ENCODE results near the gene HLA-DRB1. TPM values are rescaled to one million over a fixed set of nuclear protein-coding genes. Genes with fewer than 3 reads are reported as not detected.

Gene HLA-DRB1
- total and polyA plus RNA-seq, 2 experiments from 2014 or later = 0.38 to 1.5 TPM

GRCh38 chr6:32554116-32554965, 35.3 kb downstream of the HLA-DRB1 start (continued):
- TF ChIP-seq REST (IDR thresholded peaks at IDR 0.05; ENCODE audit: unreplicated experiment) = no peak
- TF ChIP-seq POLR2AphosphoS5 (IDR thresholded peaks at IDR 0.05; ENCODE audit: low read depth) = no peak
- TF ChIP-seq CTCF (conservative IDR thresholded peaks at IDR 0.05; ENCODE audit: low read depth in 2 of 2) = no peak
- no peak for TF ChIP-seq NANOG (IDR thresholded peaks at IDR 0.05; ENCODE audit: borderline replicate concordance)
- no peak for TF ChIP-seq ETS1 (IDR thresholded peaks at IDR 0.05)
- TF ChIP-seq CREB1 (CRISPR knock-in tag; IDR thresholded peaks at IDR 0.05; ENCODE audit: low read depth) = no peak
- TF ChIP-seq ZNF331 (CRISPR knock-in tag; IDR thresholded peaks at IDR 0.05; ENCODE audit: low read depth) = no peak

- Histone ChIP-seq H3K79me2 (replicated peaks; ENCODE audit: insufficient read depth) (no peaks in the 10 kb centered on the region), H3K4me3 (no peak overlapping the region), H3K27me3 (ENCODE audit: insufficient read depth) (no peaks in the 10 kb centered on the region), H3K9me2 (ENCODE audit: insufficient read depth) (no peaks in the 10 kb centered on the region), H3K36me3 (ENCODE audit: insufficient read depth) (no peaks in the 10 kb centered on the region), H3K4me1 (ENCODE audit: insufficient read depth) (no peaks in the 10 kb centered on the region), H3F3A (replicated peaks; ENCODE audit: low read depth) (no peaks in the 10 kb centered on the region), H3K27ac (ENCODE audit: low read depth) (no peak overlapping the region), H4K20me1 (replicated peaks; ENCODE audit: insufficient read depth) (no peaks in the 10 kb centered on the region), H3K4me2 (no peak overlapping the region), H2AFZ (no peak overlapping the region)
- Mint-ChIP-seq H3K4me3 (no peak overlapping the region), H3K27me3 (ENCODE audit: insufficient read depth, low read depth, poor library complexity) (peaks cover 4% of the 10 kb centered on the region), H3K36me3 (ENCODE audit: low read depth) (no peaks in the 10 kb centered on the region), H3K9me3 (no peaks in the 10 kb centered on the region), H3K27ac (no peak overlapping the region), H3K4me1 (peaks cover 12% of the 10 kb centered on the region)
- no peak for DNase-seq (ENCODE audit: low spot score)
- ATAC-seq = no peak
- TF ChIP-seq NANOG (IDR thresholded peaks at IDR 0.05; ENCODE audit: borderline replicate concordance) = no peak
- TF ChIP-seq ZNF331 (CRISPR knock-in tag; IDR thresholded peaks at IDR 0.05; ENCODE audit: low read depth) = no peak
- no peak for TF ChIP-seq STAT1 (IDR thresholded peaks at IDR 0.05; ENCODE audit: unreplicated experiment)
- TF ChIP-seq ZNF114 (CRISPR knock-in tag; IDR thresholded peaks at IDR 0.05) = no peak
- TF ChIP-seq REST (IDR thresholded peaks at IDR 0.05; ENCODE audit: unreplicated experiment) = no peak
- no peak for TF ChIP-seq CREB1 (CRISPR knock-in tag; IDR thresholded peaks at IDR 0.05; ENCODE audit: low read depth)
- no peak for TF ChIP-seq POLR2AphosphoS5 (IDR thresholded peaks at IDR 0.05; ENCODE audit: low read depth)
- TF ChIP-seq EZH2 (IDR thresholded peaks at IDR 0.05; ENCODE audit: low read depth, unreplicated experiment) = no peak
- TF ChIP-seq ETS1 (IDR thresholded peaks at IDR 0.05) = no peak
- TF ChIP-seq JUNB (IDR thresholded peaks at IDR 0.05; ENCODE audit: unreplicated experiment) = no peak
These were observed 36.5 kb downstream of the HLA-DRB1 start for GRCh38 chr6:32553037-32553742.

All from GM23338 (cell line).